Neural progenitor cell (in vitro differentiated cells): ENCODE measurements around the gene RADIL.

ENCODE experiments used
- EZH2phosphoT487 ChIP-seq: fragments of 200-600 bp; sonication (generic); IDR thresholded peaks from 2 replicates; pipeline ENCODE4 v1.6.1; 2017; ENCODE audit warnings: antibody characterized with exemption
- TF ChIP-seq, protein P1 (sequence below): fragments of 200-600 bp; sonication (generic); IDR thresholded peaks from 2 replicates; pipeline ENCODE4 v1.5.1; 2017; ENCODE audit warnings: antibody characterized with exemption, mild to moderate bottlenecking

DNA sequence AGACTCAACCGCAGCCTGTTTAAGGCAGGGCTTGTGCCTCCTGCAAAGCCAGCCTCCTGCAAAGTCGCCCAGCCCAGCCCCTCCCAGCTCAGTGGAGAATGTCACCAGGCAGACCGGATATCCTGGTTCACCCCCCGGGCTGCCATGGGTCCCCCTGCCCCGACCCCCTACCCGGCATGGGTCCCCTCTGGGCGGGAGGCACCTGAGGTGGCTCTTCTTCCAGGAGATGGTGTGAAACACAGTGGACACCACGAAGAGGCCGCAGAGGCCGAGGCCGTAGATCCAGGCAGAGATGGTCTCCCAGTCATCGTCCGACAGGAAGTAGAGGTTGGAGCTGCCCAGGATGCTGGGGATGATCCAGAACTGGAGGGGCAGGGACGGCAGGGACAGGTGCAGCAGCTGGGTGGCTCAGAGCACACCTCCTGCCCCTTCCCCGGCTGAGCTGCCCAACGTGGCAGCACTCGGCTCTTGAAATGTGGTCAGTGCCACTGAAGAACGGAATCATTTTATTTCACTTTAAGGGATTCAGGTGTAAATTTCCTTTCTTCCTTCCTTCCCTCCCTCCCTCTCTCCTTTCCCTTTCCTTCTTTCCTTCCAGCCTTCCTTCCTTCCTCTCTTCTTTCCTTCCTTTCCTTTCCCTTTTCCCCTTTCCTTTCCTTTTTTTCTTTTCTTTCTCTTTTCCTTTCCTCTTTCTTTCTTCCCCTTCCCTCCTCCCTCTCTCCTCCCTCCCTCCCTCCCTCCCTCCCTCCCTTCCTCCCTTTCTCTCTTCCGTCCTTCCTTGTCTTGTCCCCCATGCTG, 36.7 kb upstream of the RADIL start:
- TF ChIP-seq, protein P1, sequence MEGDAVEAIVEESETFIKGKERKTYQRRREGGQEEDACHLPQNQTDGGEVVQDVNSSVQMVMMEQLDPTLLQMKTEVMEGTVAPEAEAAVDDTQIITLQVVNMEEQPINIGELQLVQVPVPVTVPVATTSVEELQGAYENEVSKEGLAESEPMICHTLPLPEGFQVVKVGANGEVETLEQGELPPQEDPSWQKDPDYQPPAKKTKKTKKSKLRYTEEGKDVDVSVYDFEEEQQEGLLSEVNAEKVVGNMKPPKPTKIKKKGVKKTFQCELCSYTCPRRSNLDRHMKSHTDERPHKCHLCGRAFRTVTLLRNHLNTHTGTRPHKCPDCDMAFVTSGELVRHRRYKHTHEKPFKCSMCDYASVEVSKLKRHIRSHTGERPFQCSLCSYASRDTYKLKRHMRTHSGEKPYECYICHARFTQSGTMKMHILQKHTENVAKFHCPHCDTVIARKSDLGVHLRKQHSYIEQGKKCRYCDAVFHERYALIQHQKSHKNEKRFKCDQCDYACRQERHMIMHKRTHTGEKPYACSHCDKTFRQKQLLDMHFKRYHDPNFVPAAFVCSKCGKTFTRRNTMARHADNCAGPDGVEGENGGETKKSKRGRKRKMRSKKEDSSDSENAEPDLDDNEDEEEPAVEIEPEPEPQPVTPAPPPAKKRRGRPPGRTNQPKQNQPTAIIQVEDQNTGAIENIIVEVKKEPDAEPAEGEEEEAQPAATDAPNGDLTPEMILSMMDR: no peak
- TF ChIP-seq EZH2phosphoT487: no peak
